Right lobe of liver (tissue), 6 donors: ENCODE results near the gene NATD1. TPM values are rescaled to one million over a fixed set of nuclear protein-coding genes. Genes with fewer than 3 reads are reported as not detected.

Experiments
- ATAC-seq, 4 donors: fragments of 200-7000 bp; cut with Tn5 transposase; one replicate each; pipeline ENCODE4 v1.9.1; 2020; ENCODE audit warnings: mild to moderate bottlenecking in 4 of 4, moderate library complexity in 4 of 4
- DNase-seq, 3 donors: peaks; one replicate each; pipeline ENCODE4 v3.0.0-alpha.2; 2020
- H3K27ac ChIP-seq, 3 donors: fragments of 200-600 bp; one replicate each; pipeline ENCODE4 v1.8.0; 2022
- H3K27me3 ChIP-seq, 2 donors: fragments of 200-600 bp; one replicate each; pipeline ENCODE4 v1.8.0; 2022
- H3K36me3 ChIP-seq, 4 donors: fragments of 200-600 bp; sonication (generic) in 1 of 4; one replicate each; pipeline versions ENCODE4 v1.5.1 to v1.8.0; 2017 to 2022; ENCODE audit warnings: control low read depth in 1 of 4
- H3K4me1 ChIP-seq, 4 donors: fragments of 200-600 bp; sonication (generic) in 1 of 4; one replicate each; pipeline versions ENCODE4 v1.5.1 to v1.8.0; 2017 to 2022; ENCODE audit warnings: control low read depth in 1 of 4
- H3K4me3 ChIP-seq, 3 donors: fragments of 200-600 bp; one replicate each; pipeline ENCODE4 v1.8.0; 2022
- H3K9me3 ChIP-seq, 4 donors: fragments of 200-600 bp; sonication (generic) in 1 of 4; one replicate each; pipeline versions ENCODE4 v1.5.1 to v1.8.0; 2017 to 2022; ENCODE audit warnings: control low read depth in 1 of 4
- CTCF ChIP-seq, 4 donors: fragments of 200-600 bp in 3 of 4; fragments of 450-650 bp in 1 of 4; IDR thresholded peaks; one replicate each; pipeline versions ENCODE4 v1.5.1 to v1.8.0; 2016 to 2022; ENCODE audit warnings: antibody characterized with exemption in 4 of 4, mild to moderate bottlenecking in 2 of 4
- POLR2A ChIP-seq: fragments of 450-650 bp; IDR thresholded peaks from one replicate; pipeline ENCODE4 v1.6.1; 2017; ENCODE audit warnings: antibody characterized with exemption, mild to moderate bottlenecking
- WGBS: methylation state at CpG from one replicate; pipeline ENCODE4 v1.1.6; 2018; ENCODE audit warnings: low coverage, low lambda C conversion rate; ENCODE audit not compliant: insufficient coverage; ENCODE audit errors: missing lambda C conversion rate; 5-methylcytosine and 5-hydroxymethylcytosine counted together
- intact Hi-C, 2 donors: fragments of 100-400 bp; cut with DNase I; formaldehyde crosslinking; loops; one replicate each; pipeline versions ENCODE4 v1.11.2 to v1.14.1; 2022
- total RNA-seq, 6 experiments: library from RNA; depleted of rRNA in 2 of 6; stranded (reverse); fragments of >200 nt in 2 of 6; fragmentation: NEBNext Ultra II Directional in 3 of 6; extraction: Animal tissue kit (Norgen Biotek cat#: 25700) in 3 of 6; gene quantifications; one replicate each; pipeline versions ENCODE4 v1.1.0 to v1.2.4, GENCODE V29; 2016 to 2023
- donor health status: DM: no; HTN: yes; CAD: no.
- donor health status: DM: no; HTN: no; CAD: no.
- donor health status: DM: no; HTN: no; CAD: no.
- donor health status: DM: no; HTN: yes; CAD: no.
- donor health status: DM: no; HTN: yes; CAD: no.

Gene NATD1
- total RNA-seq, 6 experiments from 2014 or later = 3.3 to 5.5 (median 4.7) TPM

GRCh38 chr17:21284319-21285163 is 31.3 kb upstream of the NATD1 start, which contains the start of gene MAP2K3:
TSS of gene MAP2K3 (plus strand) at chr17:21284711. CDS start at chr17:21284921, 210 bp downstream.
- TF ChIP-seq CTCF (IDR thresholded peaks at IDR 0.05) (no peak), POLR2A (peak; percentile 100)
- Histone ChIP-seq H3K27ac (peak within 1 kb of the TSS; percentile 93 to 99 (median 96)), H3K9me3 (no peaks in the 10 kb centered on the region), H3K4me1 (peaks cover 0 to 36% (median 16%) of the 10 kb centered on the region in 4 donors), H3K4me3 (peak within 1 kb of the TSS; percentile 81 to 98 (median 82)), H3K27me3 (no peaks in the 10 kb centered on the region), H3K36me3 (no peaks in the 10 kb centered on the region)
- ATAC-seq (peak; percentile 63 to 86 (median 78)), DNase-seq (peak; percentile 100)
- intact Hi-C loops = no loop called here
- under 1% methylated on average over 22 of the region's 88 CpGs for WGBS

- no peak for TF ChIP-seq CTCF (IDR thresholded peaks at IDR 0.05)
- TF ChIP-seq POLR2A = no peak
- intact Hi-C loops = no loop called here
- H3K4me1 ChIP-seq = peaks cover 0 to 27% (median 12%) of the 10 kb centered on the region in 4 donors
- H3K9me3 ChIP-seq = no peaks in the 10 kb centered on the region
- WGBS = 62% methylated on average over 4 of the region's 49 CpGs
- ATAC-seq (peak in 2 of 4 donors; percentile 0), DNase-seq (peak; percentile 67 to 72 (median 71))
- no peaks in the 10 kb centered on the region for H3K36me3 ChIP-seq
- peak overlapping the region; percentile 48 to 82 (median 81) for H3K4me3 ChIP-seq
- H3K27me3 ChIP-seq = no peaks in the 10 kb centered on the region
- peak overlapping the region in 2 of 3 donors; percentile 44 for H3K27ac ChIP-seq
Measured at GRCh38 chr17:21283482-21284318, 30.5 kb upstream of the NATD1 start.

GRCh38 chr17:21282850-21283249 is 29.6 kb upstream of the NATD1 start:
- no peak for TF ChIP-seq POLR2A
- TF ChIP-seq CTCF (IDR thresholded peaks at IDR 0.05) = no peak
- Histone ChIP-seq H3K9me3 (no peaks in the 10 kb centered on the region), H3K4me3 (no peak overlapping the region), H3K27me3 (no peaks in the 10 kb centered on the region), H3K27ac (no peak overlapping the region), H3K36me3 (no peaks in the 10 kb centered on the region), H3K4me1 (peaks cover 0 to 19% (median 8%) of the 10 kb centered on the region in 4 donors)
- ATAC-seq (no peak), DNase-seq (no peak)
- intact Hi-C loops = no loop called here
- 75% methylated on average over 3 of the region's 5 CpGs for WGBS

GRCh38 chr17:21282231-21282630 is 29.0 kb upstream of the NATD1 start:
- DNase-seq = no peak
- no peak overlapping the region for H3K27ac ChIP-seq
- no peaks in the 10 kb centered on the region for H3K36me3 ChIP-seq
- H3K4me1 ChIP-seq = peaks cover 0 to 14% (median 5%) of the 10 kb centered on the region in 4 donors
- intact Hi-C loops = no loop called here
- no peak overlapping the region for H3K4me3 ChIP-seq
- ATAC-seq = no peak
- TF ChIP-seq CTCF (IDR thresholded peaks at IDR 0.05) (no peak), POLR2A (no peak)
- WGBS = 87% methylated on average over 4 of the region's 5 CpGs
- H3K27me3 ChIP-seq = no peaks in the 10 kb centered on the region
- no peaks in the 10 kb centered on the region for H3K9me3 ChIP-seq
